K562 (cell line): Measurements from ENCODE around the gene SIT1. TPM values are rescaled to one million over a fixed set of nuclear protein-coding genes. Genes with fewer than 3 reads are reported as not detected.

ENCODE experiments used
- CC2D1A ChIP-seq: fragments of 450-650 bp; IDR thresholded peaks from 2 replicates; pipeline ENCODE4 v1.6.1; 2017; ENCODE audit warnings: mild to moderate bottlenecking
- DACH1 ChIP-seq: fragments of 450-650 bp; IDR thresholded peaks from 2 replicates; pipeline ENCODE4 v1.6.1; 2018; ENCODE audit not compliant: partially characterized antibody
- EGR1 ChIP-seq: fragments of 450-650 bp; conservative IDR thresholded peaks from 2 replicates; pipeline ENCODE4 v1.6.1; 2017; ENCODE audit warnings: mild to moderate bottlenecking
- ELF4 ChIP-seq: fragments of 450-650 bp; formaldehyde crosslinking; IDR thresholded peaks from 2 replicates; pipeline ENCODE4 v1.4.0; 2022; ENCODE audit warnings: missing genetic modification characterization
- FIP1L1 ChIP-seq: fragments of 200-400 bp; formaldehyde crosslinking; IDR thresholded peaks from 2 replicates; pipeline ENCODE4 v1.6.1; 2018; ENCODE audit warnings: mild to moderate bottlenecking, low read depth, low read length; ENCODE audit not compliant: poor library complexity, severe bottlenecking
- FOXM1 ChIP-seq, 2 experiments: fragments of 450-650 bp in 1 of 2; sonication (generic) in 1 of 2; formaldehyde crosslinking in 1 of 2; IDR thresholded peaks; 2 replicates each; pipeline versions ENCODE4 v1.6.1 to v1.9.0; 2017 to 2022; ENCODE audit warnings: low read depth in 2 of 2, mild to moderate bottlenecking in 2 of 2, missing genetic modification reagents in 1 of 2, moderate library complexity in 1 of 2
- GTF2F1 ChIP-seq: IDR thresholded peaks from 2 replicates; pipeline ENCODE4 v1.6.1; 2011; ENCODE audit warnings: low read depth, low read length, improper control_type of control experiment
- HMGXB4 ChIP-seq: sonication (generic); formaldehyde crosslinking; IDR thresholded peaks from 2 replicates; pipeline ENCODE4 v1.8.1; 2023; ENCODE audit warnings: mild to moderate bottlenecking, missing genetic modification reagents
- MNT ChIP-seq, 2 experiments: fragments of 450-650 bp; conservative IDR thresholded peaks; 2 replicates each; pipeline ENCODE4 v1.6.1; 2017; ENCODE audit warnings: mild to moderate bottlenecking in 2 of 2, moderate library complexity in 2 of 2
- NFRKB ChIP-seq: fragments of 450-650 bp; IDR thresholded peaks from 2 replicates; pipeline ENCODE4 v1.6.1; 2016; ENCODE audit warnings: low read depth
- NFXL1 ChIP-seq: fragments of 450-650 bp; formaldehyde crosslinking; IDR thresholded peaks from 2 replicates; pipeline ENCODE4 v1.4.0; 2021; ENCODE audit warnings: mild to moderate bottlenecking
- PPARD ChIP-seq: fragments of 250-450 bp; sonication (Bioruptor Pico); IDR thresholded peaks from 2 replicates; pipeline ENCODE4 v1.8.0; 2022; ENCODE audit warnings: inconsistent platforms, mild to moderate bottlenecking, moderate library complexity
- RERE ChIP-seq: sonication (generic); formaldehyde crosslinking; IDR thresholded peaks from 2 replicates; pipeline ENCODE4 v1.8.0; 2023; ENCODE audit warnings: missing genetic modification reagents, mild to moderate bottlenecking, borderline replicate concordance
- TARDBP ChIP-seq: fragments of 450-650 bp; IDR thresholded peaks from 2 replicates; pipeline ENCODE4 v1.6.1; 2016
- TCF3 ChIP-seq: sonication (generic); formaldehyde crosslinking; IDR thresholded peaks from 2 replicates; pipeline ENCODE4 v1.4.0; 2020; ENCODE audit warnings: mild to moderate bottlenecking, missing genetic modification reagents
- ZNF274 ChIP-seq: IDR thresholded peaks from 2 replicates; pipeline ENCODE4 v1.6.1; 2011; ENCODE audit warnings: low read depth, mild to moderate bottlenecking, low read length, moderate library complexity, borderline replicate concordance
- polyA plus RNA-seq, 8 experiments: library from polyadenylated mRNA; depleted of rRNA in 4 of 8; stranded (reverse) in 5 of 8; unstranded in 3 of 8; fragments of >200 nt; fragmentation: Nextera tagmentation in 2 of 8; fragmentation: Illumina TruSeq in 1 of 8; extraction: Ambion mirVana in 2 of 8; extraction: Trizol in 1 of 8; gene quantifications; 2 replicates each; pipeline versions ENCODE4 v1.2.1 to v1.2.3, GENCODE V29; 2011 to 2014; ENCODE audit warnings: inconsistent platforms in 1 of 8, missing spikeins in 1 of 8
- total RNA-seq, 7 experiments: library from RNA; depleted of rRNA in 6 of 7; stranded (reverse); fragments of >200 nt in 6 of 7; fragmentation: Illumina TruSeq in 2 of 7; extraction: Trizol in 2 of 7; gene quantifications; 2 replicates each; pipeline versions ENCODE4 v1.2.1 to v1.2.3, GENCODE V29; 2011 to 2021; ENCODE audit warnings: low replicate concordance in 1 of 7

The SIT1 gene
- total and polyA plus RNA-seq, 9 of the 15 experiments (the other 6 are each of a cell fraction or from before 2014, with no cell fraction given) = not detected

GRCh38 chr9:35603986-35604577 lies 46.6 kb downstream of the SIT1 start (continued):
- no peak for TF ChIP-seq DACH1
- TF ChIP-seq NFXL1 = no peak
- no peak for TF ChIP-seq TCF3 (CRISPR knock-in tag)
- TF ChIP-seq GTF2F1 = no peak
- TF ChIP-seq HMGXB4 (CRISPR knock-in tag) = 0 out of 2 replicates have a peak, but pooled peaks have one; percentile 33
- TF ChIP-seq CC2D1A = peak; percentile 88
- TF ChIP-seq NFRKB = no peak
- TF ChIP-seq MNT (conservative IDR thresholded peaks at IDR 0.05) = peak in 1 of 2 experiments; percentile 73
- 0 out of 2 replicates have a peak, but pooled peaks have one; percentile 35 for TF ChIP-seq ELF4
- TF ChIP-seq TARDBP = no peak
- TF ChIP-seq FOXM1 (IDR thresholded peaks at IDR 0.05; ENCODE audit: low read depth) = peak; percentile 69; the same call in 1 of the 2 replicates
- no peak for TF ChIP-seq FOXM1 (CRISPR knock-in tag; IDR thresholded peaks at IDR 0.05; ENCODE audit: low read depth)
- no peak for TF ChIP-seq RERE
- no peak for TF ChIP-seq FIP1L1
- no peak for TF ChIP-seq PPARD (CRISPR knock-in tag)
- TF ChIP-seq ZNF274 = no peak
- peak; percentile 90 for TF ChIP-seq EGR1
